Measurements from ENCODE around the gene PER1.

PER1 gene

DNA sequence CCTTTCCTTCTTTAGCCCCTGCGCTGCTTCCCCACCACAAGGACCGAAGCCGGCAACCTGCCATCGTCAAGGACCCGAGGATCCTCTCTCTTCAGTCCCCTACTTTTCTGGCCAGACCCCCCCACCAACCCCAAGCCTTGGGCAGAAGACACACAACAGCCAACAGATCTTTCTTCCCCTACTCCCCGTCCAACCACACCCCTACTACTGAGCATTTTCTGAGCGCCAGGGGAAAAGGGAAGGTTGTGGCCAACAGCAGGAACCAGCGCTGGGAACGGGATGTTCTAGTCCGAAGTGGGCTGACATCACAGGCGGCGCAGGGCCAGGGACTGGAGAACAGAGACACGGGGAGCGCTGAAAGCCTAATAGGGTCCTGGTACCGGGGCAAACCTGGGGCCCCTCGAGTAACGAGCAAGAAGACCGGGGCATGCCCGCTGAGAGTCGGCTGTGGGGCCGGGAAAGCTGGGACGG, 528 bp downstream of the PER1 start:
- peak; percentile 64 for DNase-seq (ENCODE audit: low spot score)

DNA sequence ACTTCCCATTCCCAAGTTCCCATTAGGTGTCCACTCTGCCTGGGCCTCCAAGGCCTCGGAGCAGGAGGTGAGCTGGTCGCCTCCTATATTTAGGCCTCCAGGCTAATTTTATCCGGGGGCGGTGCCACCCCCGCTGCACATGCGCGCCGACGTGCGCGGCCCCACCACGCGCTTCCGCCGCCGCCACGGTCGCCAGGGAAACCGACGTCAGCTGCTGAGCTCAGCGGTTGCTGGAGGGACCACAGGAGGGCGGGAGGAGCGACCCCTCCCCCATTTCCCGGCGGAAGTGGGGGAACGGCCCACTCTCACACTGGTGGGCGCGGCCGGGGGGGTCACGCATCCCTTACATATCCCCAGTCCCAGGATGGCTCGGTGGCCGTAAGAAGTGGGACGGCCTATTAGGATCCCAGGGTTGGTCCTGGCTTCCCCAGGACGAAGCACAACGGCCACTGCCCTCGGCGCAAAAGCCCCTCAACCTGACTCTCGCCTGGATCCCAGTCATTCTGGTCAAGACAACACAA, 1.0 kb downstream of the PER1 start:
- peak; percentile 90 for DNase-seq (ENCODE audit: low spot score)

DNA sequence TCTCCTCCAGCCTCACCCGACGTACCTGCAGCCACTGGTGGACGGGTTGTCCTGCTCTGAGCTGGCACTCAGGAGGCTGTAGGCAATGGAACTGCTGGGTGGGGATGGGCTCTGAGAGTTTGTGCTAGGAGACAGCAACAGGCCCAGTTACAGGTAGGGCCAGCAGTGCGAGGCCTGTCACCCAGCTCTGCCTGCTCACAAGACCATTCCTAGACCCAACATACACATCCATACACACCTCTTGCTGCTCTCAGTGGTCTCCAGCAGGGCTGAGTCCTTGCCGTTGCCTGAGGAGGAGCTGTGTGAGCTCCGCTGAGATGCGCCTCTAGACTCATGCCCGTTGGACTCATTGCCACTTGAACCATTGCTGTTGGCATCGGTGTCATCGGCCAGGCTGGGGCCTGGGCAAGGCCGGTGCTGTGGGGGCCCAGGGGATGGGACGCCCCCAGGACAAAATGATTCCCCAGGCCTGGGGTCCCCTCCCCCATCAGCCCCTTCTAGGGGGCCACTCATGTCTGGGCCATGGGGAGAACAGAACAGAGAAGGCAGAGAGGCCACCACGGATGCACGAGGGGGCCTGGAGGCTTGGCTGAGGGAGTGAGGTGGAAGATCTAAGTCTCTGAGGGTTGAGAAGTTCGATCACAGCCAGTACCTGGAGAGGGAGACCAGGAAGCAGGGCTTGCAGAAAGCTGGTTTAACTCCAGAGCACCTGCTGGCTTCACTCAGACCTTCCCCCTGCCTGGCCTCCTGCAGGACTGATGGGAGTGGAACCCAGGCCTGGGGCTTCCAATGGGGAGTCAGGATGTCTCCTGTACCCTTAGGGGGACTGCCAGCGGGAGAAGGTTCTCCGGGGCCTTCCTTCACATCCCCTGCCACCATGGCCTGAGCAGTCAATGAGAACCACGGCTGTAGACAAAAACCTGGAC, 1.7 kb downstream of the PER1 start:
- DNase-seq (ENCODE audit: low spot score) = no peak

DNA sequence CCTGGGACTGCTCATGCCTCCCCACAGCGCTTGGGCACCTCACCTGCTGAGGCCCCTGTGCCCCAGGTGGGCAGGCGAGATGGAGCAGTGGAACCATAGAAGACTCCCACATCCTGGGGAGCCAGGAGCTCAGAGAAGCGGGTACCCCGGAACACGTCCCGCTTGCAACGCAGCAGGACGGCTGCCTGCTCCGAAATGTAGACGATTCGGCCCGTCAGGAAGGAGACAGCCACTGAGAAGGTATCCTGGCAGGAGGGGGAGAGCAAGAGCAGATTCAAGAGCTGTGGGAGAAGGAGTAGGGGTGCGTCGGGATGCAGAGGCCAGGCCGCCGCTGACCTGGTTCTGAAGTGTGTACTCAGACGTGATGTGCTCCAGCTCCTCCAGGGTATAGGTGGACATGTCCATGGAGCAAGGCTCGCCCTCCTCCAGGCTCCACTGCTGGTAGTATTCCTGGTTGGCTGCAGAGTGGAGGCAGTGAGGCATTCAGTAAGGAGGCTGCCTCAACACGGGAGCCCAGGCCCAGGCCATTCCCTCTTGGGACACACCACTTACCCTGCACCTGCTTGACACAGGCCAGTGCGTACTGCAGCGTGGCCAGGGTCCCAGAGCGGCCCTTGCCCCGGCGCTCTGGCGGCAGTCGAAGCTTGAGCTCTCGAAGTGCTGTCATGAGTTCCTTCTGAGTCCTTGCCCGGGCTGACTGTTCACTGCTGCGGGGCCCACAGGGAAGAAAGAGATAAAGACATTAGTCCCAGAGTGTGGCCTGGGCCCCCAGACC, 2.6 kb downstream of the PER1 start:
- no peak for DNase-seq (ENCODE audit: low spot score)

DNA sequence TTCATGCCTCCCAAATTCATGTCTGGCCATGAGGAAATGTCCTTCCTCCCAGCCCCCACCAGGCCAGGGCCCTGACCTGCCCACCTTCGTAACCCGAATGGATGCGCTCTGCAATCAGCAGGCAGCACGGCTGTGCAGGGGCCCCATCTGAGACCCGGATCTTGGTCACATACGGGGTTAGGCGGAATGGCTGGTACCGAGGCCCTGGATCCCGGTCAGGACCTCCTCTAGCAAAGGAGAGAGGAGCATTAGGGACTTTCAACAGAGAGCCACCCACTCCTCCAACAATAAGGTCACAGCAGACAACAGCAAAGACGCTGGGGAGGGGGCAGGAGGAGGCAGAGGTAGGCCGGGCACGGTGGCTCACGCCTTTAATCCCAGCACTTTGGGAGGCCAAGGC, 3.6 kb downstream of the PER1 start:
- DNase-seq (ENCODE audit: low spot score) = no peak

DNA sequence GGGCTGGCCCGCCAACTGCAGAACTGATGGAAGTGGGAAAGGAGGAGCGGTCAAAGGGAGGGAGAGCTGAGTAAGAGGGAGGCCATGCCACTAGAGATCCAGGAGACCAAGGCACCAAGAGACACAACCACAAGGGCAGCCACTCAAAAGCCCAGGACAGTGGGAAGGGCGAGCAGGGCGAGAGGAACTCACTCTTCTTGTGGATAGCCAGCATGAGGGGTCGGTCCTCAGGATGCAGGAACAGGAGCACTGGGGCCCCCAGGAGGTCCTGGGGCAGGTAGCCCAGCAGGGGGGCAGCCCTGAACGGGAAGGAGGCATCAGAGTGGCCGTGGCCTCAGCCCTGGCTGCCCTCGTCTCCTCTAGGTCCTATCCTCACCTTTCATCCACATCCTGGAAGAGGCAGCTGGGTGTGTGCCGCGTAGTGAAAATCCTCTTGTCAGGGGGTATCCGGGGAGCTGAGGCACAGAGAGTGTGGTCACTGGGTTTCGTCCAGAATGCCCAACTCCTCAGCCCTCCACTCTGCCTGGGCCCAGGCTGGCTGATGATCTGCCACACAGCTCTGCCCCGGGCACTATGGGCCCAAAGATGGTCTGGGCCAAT, 4.3 kb downstream of the PER1 start:
- DNase-seq (ENCODE audit: low spot score) = no peak

DNA sequence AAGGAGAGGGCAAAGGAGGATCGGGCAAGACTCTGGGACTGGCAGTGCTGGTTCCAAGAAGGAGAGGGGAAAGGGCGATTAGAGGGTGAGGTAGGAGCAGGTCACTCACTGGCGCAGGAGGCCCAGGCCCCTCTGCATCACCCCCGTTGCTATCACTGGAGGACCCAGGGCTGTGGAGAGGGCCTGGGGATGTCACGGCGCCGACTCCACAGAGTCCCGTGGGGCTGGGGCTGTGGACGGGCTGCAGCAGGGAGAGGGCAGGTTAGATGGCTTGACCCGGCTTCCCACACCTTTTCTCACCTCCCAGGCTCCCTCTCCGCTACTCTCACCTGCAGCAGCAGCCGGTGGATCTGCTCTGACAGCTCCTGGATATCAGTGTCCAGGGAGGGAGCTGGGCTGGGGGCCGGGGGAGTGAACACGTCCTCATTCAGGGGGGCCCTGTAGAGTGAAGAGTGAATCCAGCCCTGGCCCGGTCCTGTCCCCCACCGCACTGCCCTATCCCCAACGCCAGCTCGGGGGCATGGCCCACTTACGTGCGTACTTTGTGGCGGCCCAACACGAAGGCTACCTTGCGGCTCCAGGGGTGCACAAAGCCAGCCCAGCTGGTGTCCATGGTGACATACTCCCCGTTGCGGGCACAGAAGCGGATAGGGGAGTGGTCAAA, 4.9 kb downstream of the PER1 start:
- DNase-seq (ENCODE audit: low spot score) = no peak

DNA sequence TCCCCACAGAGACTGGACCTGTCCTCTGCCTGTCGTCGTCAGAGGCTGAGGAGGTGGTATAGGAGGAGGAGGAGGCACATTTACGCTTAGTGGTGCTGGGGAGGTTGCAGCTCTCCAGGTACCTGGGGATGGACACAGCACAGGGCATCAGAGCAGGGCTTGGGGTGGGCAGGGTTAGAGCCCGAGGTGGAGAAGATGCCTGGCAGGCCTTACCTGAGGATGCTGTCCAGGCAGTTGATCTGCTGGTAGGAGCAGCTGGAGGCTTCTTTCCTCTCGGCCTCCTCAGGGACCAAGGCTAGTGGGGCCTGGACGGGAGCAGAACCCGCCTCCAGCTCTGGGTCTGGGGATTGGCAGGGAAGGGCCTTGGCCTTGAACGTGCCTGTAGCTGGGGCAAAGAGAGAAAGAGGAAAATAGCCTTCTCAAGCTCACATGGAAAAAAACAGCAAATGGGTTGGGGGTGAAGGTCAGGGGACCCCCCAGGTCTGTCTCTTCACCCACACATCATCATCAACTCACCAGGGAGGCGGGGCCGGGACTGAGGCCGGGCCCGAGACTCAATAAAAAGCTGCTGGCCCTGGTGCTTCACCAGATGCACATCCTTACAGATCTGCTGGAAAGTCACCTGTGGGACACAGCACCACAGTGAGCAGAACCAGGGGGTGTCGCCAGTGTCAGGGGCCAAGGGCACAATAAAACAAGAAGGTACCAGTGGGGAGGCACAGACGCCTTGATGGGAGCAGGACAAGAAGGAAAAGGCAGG, 5.6 kb downstream of the PER1 start:
- no peak for DNase-seq (ENCODE audit: low spot score)

DNA sequence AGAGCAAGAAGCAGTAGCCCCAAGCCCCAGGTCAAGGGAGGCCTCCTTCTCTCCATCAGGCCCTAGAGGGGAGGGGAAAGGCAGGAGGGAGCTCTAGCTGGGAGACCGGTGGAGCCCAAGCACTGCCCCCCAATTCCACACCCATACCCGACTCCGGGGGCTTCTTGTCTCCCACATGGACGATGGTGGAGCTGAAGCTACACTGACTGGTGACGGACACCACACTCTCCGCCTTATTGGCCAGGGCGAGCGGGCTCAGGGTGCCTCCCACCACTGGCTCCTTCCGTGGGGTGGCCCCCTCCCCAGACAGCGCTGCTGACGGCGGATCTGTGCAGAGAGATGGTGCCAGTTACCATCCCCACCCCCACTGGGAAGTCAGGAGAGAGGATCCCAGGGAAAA, 6.4 kb downstream of the PER1 start:
- DNase-seq (ENCODE audit: low spot score) = no peak

DNA sequence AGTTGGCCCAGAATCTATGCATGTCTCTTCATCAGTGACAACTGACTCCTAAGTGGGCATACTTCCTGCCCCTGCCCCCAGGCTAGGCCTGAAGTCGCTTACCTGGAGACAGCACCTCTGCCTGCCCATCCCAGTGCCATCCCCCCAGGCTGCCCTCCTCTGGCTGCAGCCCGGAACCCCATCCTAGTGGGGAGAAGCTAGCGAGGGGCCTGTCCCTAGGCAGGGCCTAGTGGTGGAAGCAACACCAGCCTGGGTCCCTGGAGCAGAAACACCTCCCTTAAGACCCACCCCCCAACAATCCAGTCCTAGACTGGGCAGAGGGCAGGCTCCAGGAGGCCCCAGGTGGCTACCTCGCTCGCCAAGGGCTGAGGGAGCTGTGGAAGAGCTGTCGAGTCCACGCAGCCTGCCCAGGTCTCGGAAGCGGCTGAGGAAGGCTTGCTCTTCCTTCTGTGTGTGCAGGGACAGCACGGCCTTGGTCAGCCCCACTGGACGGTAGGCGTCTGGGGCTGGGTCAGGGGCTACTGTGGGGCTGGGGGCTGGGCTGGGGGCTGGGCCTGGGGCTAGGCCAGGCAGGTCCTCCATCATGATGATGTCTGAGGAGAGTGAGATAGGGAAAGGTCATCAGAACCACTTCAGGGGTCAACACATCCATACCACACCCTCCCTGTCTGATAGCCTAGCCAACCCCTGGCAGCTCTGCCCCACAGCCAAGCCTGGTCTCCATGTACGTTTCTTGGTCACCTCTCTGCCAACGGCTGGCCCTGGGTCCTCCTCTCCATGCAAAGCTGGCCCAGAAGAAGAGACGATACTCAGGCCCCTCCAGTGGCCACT, 7.6 kb downstream of the PER1 start:
- no peak for DNase-seq (ENCODE audit: low spot score)

DNA sequence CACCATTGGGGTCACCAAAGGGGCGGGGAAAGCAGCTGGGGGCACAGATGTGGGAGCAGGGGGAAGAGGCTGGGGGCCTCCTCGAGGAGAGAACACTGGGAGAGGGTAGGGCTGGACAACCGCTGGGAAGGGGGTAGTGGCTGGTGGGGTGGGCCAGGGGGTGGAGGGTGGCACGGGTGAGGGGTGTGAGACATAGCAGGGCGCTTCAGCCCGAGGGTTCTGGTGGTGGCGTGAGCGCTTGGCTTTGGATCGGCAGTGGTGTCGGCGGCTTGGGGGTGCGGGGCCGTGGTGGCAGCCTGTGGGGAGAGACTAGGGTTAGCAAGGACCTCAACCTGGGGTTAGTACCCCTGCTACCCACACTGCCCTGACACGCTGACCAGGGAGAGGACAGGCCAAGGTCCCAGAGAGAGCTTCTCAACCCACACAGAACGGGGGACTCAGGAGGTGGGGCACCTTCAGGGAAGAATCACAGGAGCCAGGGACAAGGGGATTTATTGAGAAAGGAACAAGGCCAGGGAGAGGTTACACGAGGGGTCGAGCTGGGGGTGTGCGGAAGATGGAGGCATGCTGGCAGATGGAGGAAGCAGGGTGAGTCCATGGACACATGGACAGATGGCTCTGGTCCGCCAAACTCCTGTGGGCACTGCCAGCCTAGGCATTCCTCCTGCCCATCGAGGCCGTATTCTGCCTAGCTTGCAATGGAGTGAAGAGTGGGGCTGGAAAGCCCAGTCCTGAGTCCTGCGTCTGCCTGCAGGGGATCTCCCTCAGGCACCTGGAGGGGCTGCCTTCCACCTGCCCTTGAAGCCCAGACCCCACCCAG, 8.4 kb downstream of the PER1 start:
- DNase-seq (ENCODE audit: low spot score) = no peak

DNA sequence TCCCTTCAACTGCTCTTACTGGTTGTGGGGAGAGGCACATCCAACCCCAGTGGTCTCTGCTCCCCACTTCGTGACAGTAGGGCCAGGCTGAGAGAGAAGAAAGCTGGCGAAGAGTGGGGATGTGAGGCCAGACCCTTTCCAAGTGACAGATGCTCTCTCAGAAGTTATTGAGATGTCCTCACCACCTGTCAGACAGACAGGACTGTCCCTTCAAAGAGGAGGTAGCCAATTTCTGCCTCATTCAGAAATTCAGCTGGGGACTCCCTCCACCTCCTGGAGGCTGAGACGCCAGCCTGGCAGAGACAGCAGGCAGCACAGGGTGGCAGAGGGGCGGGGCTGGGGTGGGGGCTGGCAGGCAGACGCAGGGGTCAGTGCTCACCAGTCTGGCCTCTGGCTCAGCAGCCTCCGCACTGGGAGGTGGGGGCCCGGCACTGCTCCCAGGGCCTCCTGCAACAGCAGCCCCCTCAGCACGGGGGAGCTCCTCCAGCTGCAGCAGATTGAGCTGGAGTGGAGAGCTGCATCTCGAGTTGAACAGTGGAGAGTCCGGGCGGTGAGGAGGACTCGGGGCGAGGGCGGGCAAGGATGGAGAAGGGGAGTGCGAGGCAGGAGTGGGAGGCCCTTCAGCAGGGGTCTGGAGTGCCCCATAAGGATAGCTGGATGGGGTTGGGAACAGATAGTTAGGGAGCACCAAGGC, 9.2 kb downstream of the PER1 start:
- no peak for DNase-seq (ENCODE audit: low spot score)

DNA sequence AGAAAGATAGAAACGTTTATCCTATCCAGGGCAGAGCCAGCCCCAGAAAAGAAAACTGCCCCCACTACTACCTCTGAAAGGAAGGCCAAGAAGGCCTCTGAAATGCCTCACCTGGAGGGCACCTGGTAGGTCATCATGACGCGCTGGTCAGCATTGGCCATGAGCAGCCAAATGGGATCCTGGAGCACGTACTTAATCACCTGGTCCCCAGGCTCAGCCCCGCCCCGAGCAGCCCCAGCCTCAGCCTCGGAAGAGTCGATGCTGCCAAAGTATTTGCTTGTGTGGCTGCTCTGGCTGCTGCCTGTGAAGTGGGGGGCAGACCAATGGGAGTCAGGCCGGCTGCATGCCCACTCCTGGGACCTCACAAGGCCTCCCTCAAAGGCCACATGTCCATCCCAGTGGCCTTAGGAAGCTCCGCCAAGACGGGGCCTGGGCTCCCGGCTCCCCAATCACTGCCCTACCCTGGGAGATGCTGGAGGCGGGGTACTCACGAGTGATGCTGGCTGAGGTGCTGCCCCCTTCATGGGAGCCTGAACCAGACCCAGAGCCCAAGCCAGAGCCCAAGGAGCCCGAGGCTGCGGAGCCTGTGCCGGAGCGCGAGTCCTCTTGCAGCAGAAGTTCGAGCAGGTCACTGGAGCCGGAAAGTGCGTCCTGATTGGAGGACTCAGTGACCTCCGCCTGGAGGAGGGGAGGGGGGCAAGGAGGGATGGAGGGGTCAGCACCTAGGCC, 9.9 kb downstream of the PER1 start:
- no peak for DNase-seq (ENCODE audit: low spot score)

DNA sequence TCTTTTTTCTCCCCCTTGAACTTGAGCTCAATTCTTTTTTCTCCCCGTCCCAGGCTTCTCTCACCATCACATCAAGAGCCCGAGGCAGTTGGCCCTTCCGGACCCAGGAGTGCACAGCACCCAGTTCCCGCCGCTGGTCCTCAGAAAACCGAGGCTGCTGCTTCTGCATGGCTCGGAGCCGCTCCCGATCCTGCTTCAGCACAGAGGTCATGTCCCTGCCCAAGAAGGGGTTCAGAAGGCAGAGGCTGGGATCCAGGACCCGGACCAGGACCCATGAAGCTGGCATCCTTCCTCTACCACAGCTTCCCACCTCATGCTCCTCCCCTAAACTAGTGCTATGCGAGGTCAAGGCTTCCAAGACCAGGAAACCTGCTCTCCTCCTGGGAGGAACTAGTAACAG, 10.5 kb downstream of the PER1 start:
- DNase-seq (ENCODE audit: low spot score) = no peak

DNA sequence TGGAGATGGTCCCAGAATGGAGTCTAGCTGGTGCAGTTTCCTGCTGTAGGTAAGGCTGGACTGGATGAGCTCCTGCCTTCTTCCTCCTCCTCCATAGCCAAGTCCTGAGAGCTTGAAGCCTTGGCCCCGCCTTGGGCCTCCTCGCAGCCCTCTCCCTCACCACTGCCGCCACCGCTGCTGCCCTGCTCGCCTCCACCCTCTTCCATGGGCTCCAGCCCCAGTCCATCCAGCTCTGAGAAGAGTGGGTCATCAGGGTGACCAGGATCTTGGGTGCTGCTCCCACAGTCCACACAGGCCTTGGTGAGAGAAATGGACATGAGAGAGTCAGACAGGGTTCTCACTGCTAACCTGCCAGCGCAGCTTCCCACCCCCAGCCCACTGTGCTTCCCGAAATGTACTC, 11.2 kb downstream of the PER1 start:
- DNase-seq (ENCODE audit: low spot score) = no peak

DNA sequence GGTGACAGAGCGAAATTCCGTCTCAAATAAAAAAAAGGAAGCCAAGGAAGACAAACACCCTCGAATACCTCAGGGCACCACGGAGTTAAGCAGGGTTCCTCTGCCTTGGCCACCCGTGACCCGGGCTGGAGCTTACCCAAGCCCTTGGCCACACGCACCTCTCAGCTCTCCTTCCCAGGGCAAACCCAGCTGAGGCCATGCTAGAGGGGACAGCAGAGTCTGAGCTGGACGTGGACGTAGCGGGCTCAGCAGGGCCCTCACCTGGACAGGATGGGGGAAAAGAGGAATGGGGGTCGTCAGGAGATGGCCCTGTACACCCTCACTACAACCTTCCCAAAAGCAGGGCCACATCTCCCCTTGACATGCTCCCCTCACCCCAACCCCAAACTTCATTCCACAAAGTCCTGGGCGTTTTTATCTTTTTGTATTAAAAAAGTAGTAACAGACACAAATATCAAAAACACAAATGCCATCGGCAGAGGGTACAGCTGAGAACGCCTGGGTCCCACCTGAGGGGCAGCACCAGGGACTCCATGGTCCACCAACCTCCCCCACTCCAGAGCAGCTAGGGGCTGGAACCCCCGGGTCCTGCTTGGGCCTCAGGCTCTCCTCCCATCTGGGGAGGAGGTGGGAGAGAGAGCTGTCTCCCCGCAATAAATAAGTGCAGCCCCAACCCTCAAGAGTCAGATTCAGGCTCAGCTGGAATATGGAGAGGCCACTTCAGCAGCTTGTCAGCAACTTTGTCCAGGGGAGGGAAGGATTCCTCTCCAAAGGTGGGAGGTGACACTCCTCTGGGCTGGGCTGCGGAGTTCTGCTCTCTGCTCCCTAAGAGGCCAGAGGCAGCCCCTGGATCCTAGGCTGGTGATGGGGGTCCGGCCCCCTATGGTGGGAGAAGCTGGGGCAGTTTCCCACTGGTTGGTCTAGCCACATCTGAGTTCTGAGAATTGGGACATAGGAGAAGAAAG, 11.9 kb downstream of the PER1 start:
- no peak for DNase-seq (ENCODE audit: low spot score)
